Body of pancreas (tissue), 4 donors: Measurements from ENCODE around the gene TPCN2. TPM values are rescaled to one million over a fixed set of nuclear protein-coding genes. Genes with fewer than 3 reads are reported as not detected.

Experiments used
- ATAC-seq: fragments of 150-250 bp; one replicate; pipeline ENCODE4 v1.9.1; 2016
- DNase-seq, 4 donors: peaks; one replicate each; pipeline ENCODE4 v3.0.0-alpha.2; 2019
- H3K27ac ChIP-seq, 4 donors: fragments of 200-600 bp; sonication (generic); 1 replicate in 3 of 4; 2 replicates in 1 of 4; pipeline versions ENCODE4 v1.5.1 to v1.6.1; 2016 to 2019; ENCODE audit warnings: mild to moderate bottlenecking in 1 of 4, mixed read lengths in 1 of 4, moderate library complexity in 1 of 4
- H3K27me3 ChIP-seq, 2 donors: fragments of 200-600 bp; sonication (generic); one replicate each; pipeline ENCODE4 v1.6.0; 2016; ENCODE audit warnings: mild to moderate bottlenecking in 1 of 2
- H3K36me3 ChIP-seq, 2 donors: fragments of 200-600 bp; sonication (generic); replicated peaks in 1 of 2; 2 replicates each; pipeline ENCODE4 v1.5.1; 2016; ENCODE audit warnings: low read depth in 2 of 2; ENCODE audit not compliant: insufficient read depth in 1 of 2
- H3K4me1 ChIP-seq: fragments of 200-600 bp; sonication (generic); one replicate; pipeline ENCODE4 v1.6.0; 2016
- H3K4me3 ChIP-seq, 2 donors: fragments of 200-600 bp; sonication (generic); 1 replicate in 1 of 2; 2 replicates in 1 of 2; pipeline ENCODE4 v1.5.1; 2016 to 2019
- H3K9me3 ChIP-seq, 3 donors: fragments of 200-600 bp; sonication (generic); 1 replicate in 2 of 3; 2 replicates in 1 of 3; pipeline ENCODE4 v1.5.1; 2016
- POLR2A ChIP-seq, 3 donors: fragments of 450-650 bp; IDR thresholded peaks; one replicate each; pipeline ENCODE4 v1.6.1; 2016; ENCODE audit warnings: antibody characterized with exemption in 3 of 3, mild to moderate bottlenecking in 2 of 3
- WGBS, 2 donors: methylation state at CpG; one replicate each; pipeline ENCODE4 v1.1.5; 2017; 5-methylcytosine and 5-hydroxymethylcytosine counted together
- intact Hi-C: fragments of 100-400 bp; cut with DNase I; formaldehyde crosslinking; loops from one replicate; pipeline ENCODE4 v1.15.1; 2023
- total RNA-seq, 2 donors: library from RNA; depleted of rRNA; stranded (reverse); fragments of >200 nt; gene quantifications; one replicate each; pipeline ENCODE4 v1.1.0, GENCODE V29; 2016
- TF ChIP-seq, protein P1 (sequence below), 7 experiments: fragments of 450-650 bp in 4 of 7; fragments of 200-600 bp in 3 of 7; sonication (generic) in 3 of 7; IDR thresholded peaks; one replicate each; pipeline ENCODE4 v1.5.1; 2016 to 2019; ENCODE audit warnings: antibody characterized with exemption in 7 of 7

Gene TPCN2
- total RNA-seq, 2 donors from 2014 or later, result 10.9 to 18.9 TPM

DNA sequence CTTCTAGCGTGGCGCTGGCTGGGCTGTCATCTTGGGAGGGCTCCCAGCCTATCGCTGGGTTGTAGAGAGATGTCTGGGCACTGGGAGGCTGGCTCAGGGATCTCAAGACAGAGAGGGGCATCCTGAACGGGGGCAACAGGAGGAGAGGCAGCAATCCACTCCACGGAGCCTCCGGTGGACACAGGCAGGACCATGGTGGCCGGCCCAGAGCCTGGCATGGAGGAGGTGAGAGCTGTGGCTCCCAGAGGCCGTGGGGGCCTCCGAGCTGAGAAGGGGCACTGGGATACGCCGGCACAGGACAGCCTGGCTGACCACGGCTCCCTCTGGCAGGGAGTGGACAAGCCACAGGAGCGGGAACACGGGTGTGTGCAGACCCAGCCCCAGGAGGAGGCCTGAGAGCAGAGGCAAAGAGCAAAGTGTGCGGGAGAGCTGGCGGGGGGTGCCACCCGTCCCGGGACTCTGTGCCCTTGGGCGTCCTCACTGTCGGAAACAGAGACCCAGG lies 44.8 kb upstream of the TPCN2 start:
- no peaks in the 10 kb centered on the region for H3K9me3 ChIP-seq
- no peak overlapping the region for H3K4me3 ChIP-seq
- peaks cover 19% of the 10 kb centered on the region for H3K4me1 ChIP-seq
- ATAC-seq (no peak), DNase-seq (no peak)
- 60% methylated on average over 10 to 17 of the region's 20 CpGs for WGBS, 2 donors
- H3K36me3 ChIP-seq, result no peaks in the 10 kb centered on the region
- intact Hi-C loops, result no loop called here
- H3K27ac ChIP-seq, result no peak overlapping the region
- TF ChIP-seq POLR2A (IDR thresholded peaks at IDR 0.05), result no peak
- TF ChIP-seq, protein P1, sequence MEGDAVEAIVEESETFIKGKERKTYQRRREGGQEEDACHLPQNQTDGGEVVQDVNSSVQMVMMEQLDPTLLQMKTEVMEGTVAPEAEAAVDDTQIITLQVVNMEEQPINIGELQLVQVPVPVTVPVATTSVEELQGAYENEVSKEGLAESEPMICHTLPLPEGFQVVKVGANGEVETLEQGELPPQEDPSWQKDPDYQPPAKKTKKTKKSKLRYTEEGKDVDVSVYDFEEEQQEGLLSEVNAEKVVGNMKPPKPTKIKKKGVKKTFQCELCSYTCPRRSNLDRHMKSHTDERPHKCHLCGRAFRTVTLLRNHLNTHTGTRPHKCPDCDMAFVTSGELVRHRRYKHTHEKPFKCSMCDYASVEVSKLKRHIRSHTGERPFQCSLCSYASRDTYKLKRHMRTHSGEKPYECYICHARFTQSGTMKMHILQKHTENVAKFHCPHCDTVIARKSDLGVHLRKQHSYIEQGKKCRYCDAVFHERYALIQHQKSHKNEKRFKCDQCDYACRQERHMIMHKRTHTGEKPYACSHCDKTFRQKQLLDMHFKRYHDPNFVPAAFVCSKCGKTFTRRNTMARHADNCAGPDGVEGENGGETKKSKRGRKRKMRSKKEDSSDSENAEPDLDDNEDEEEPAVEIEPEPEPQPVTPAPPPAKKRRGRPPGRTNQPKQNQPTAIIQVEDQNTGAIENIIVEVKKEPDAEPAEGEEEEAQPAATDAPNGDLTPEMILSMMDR (IDR thresholded peaks at IDR 0.05), result no peak
- H3K27me3 ChIP-seq, result no peaks in the 10 kb centered on the region

GRCh38 chr11:69004411-69005182 lies 44.1 kb upstream of the TPCN2 start:
- Histone ChIP-seq H3K4me1 (peaks cover 24% of the 10 kb centered on the region), H3K36me3 (no peaks in the 10 kb centered on the region), H3K27ac (no peak overlapping the region), H3K4me3 (no peak overlapping the region), H3K27me3 (no peaks in the 10 kb centered on the region), H3K9me3 (no peaks in the 10 kb centered on the region)
- WGBS, 2 donors, result 63 to 74% methylated on average over 7 to 13 of the region's 13 CpGs
- no peak for TF ChIP-seq POLR2A (IDR thresholded peaks at IDR 0.05)
- TF ChIP-seq, protein P1 (IDR thresholded peaks at IDR 0.05), result no peak
- no peak for DNase-seq
- ATAC-seq, result no peak
- intact Hi-C loops, result no loop called here

DNA sequence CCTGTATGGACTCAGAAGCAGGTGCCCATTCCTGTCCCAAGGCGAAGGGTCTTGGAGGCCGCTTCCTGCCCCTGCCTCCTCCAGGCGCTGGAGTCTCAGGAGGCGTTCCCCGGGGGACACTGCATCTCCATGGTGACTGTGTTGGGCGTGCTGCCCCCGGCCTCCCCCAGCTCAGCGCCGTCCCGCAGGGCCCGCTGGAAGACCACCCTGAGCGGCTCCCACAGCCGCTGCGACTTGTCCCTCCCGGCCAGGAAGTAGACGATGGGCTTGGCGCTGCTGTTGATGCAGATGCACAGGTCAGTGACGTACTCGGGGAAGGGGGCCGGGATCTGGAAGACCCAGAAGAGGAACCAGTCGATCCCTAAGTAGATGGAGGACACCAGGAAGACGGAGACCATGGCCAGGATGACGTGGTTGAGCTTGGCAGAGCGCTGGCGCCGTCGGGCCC lies 43.5 kb upstream of the TPCN2 start:
- H3K36me3 ChIP-seq, result no peaks in the 10 kb centered on the region
- H3K27ac ChIP-seq, result no peak overlapping the region
- WGBS, 2 donors, result 87% methylated on average over 11 to 22 of the region's 27 CpGs
- no peak for ATAC-seq
- no peaks in the 10 kb centered on the region for H3K9me3 ChIP-seq
- DNase-seq, result no peak
- intact Hi-C loops, result no loop called here
- H3K4me3 ChIP-seq, result no peak overlapping the region
- H3K27me3 ChIP-seq, result no peaks in the 10 kb centered on the region
- peaks cover 24% of the 10 kb centered on the region for H3K4me1 ChIP-seq
- no peak for TF ChIP-seq POLR2A (IDR thresholded peaks at IDR 0.05)
- TF ChIP-seq, protein P1 (IDR thresholded peaks at IDR 0.05), result no peak

- ATAC-seq (no peak), DNase-seq (no peak)
- intact Hi-C loops, result no loop called here
- Histone ChIP-seq H3K4me3 (no peak overlapping the region), H3K36me3 (no peaks in the 10 kb centered on the region), H3K27me3 (no peaks in the 10 kb centered on the region), H3K4me1 (peaks cover 26% of the 10 kb centered on the region), H3K27ac (no peak overlapping the region), H3K9me3 (no peaks in the 10 kb centered on the region)
- WGBS, 2 donors, result 79 to 85% methylated on average over 45 to 47 of the region's 48 CpGs
- TF ChIP-seq, protein P1 (IDR thresholded peaks at IDR 0.05), result no peak
- TF ChIP-seq POLR2A (IDR thresholded peaks at IDR 0.05), result no peak
Measured at GRCh38 chr11:69005631-69006368, 42.9 kb upstream of the TPCN2 start.
